GM12891 (cell line): ENCODE data around the gene CADM1.

Experiments used
- POLR2A ChIP-seq: IDR thresholded peaks from 2 replicates; pipeline ENCODE4 v1.6.1; 2011; ENCODE audit warnings: low read depth, low read length, control low read depth
- TAF1 ChIP-seq: IDR thresholded peaks from 2 replicates; pipeline ENCODE4 v1.6.1; 2011; ENCODE audit warnings: low read depth, low read length, control low read depth

DNA sequence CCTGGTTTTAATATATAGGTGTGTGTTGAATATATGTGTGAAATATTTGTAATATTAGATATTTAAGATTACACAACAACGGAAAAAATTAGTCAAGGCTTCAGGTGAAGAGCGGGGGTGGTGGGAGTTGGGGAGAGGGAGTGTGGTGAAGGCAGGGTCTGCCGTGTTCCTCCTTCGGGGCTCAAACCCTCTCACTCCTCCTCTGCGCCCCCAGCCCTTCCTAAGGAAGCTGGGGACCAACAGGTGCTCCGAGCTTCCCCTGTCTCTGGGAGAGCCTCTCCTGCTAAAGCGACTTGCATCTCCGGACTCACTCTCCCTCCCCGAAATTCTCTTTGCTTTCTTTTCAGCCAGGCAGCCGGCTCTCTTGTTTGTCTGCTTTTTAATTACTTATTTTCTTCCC lies 960 bp upstream of the CADM1 start:
- TF ChIP-seq TAF1 (no peak), POLR2A (no peak)
